Panc1 (cell line): ENCODE results near the gene EREG. TPM values are rescaled to one million over a fixed set of nuclear protein-coding genes. Genes with fewer than 3 reads are reported as not detected.

Experiments
- ATAC-seq: fragments of 200-7000 bp; cut with Tn5 transposase; 2 replicates; pipeline ENCODE4 v1.9.1; 2020; ENCODE audit warnings: mild to moderate bottlenecking, moderate library complexity
- BruUV-seq: library from RNA; stranded (reverse); fragments of 400-500 nt; replicated peaks from 2 replicates; lab custom pipeline; 2021; lab: Mats Ljungman, UMichigan
- CTCF ChIA-PET: fragments of 300-600 bp; sonication (Branson Sonifier 250); formaldehyde crosslinking; loops from one replicate; lab custom pipeline; 2022; ENCODE audit warnings: antibody characterized with exemption; lab: Charles Lee
- POLR2A ChIA-PET: fragments of 300-600 bp; sonication (Branson Sonifier 250); formaldehyde crosslinking; loops from one replicate; lab custom pipeline; 2022; ENCODE audit warnings: antibody characterized with exemption; lab: Charles Lee
- DNase-seq: peaks from one replicate; pipeline ENCODE4 v3.0.0-alpha.2; 2010; ENCODE audit warnings: low read depth, low spot score
- H3K27ac ChIP-seq: 2 replicates; pipeline ENCODE4 v1.5.1; 2011; ENCODE audit warnings: mild to moderate bottlenecking, low read length, inconsistent platforms
- H3K27me3 ChIP-seq: fragments of 200-500 bp; sonication (Bioruptor generic); 2 replicates; pipeline ENCODE4 v1.6.0; 2014; ENCODE audit warnings: low read length, inconsistent platforms; ENCODE audit not compliant: control insufficient read depth, insufficient read depth
- H3K36me3 ChIP-seq: fragments of 200-500 bp; sonication (Bioruptor generic); 2 replicates; pipeline ENCODE4 v1.5.1; 2014; ENCODE audit warnings: inconsistent platforms, mild to moderate bottlenecking, low read length, moderate library complexity; ENCODE audit not compliant: control insufficient read depth, insufficient read depth
- H3K4me1 ChIP-seq: 2 replicates; pipeline ENCODE4 v1.5.1; 2011; ENCODE audit warnings: inconsistent platforms, mild to moderate bottlenecking, low read length, moderate library complexity; ENCODE audit not compliant: control insufficient read depth, insufficient read depth
- H3K4me3 ChIP-seq, 2 experiments: 2 replicates each; pipeline ENCODE4 v1.5.1; 2011 to 2012; ENCODE audit warnings: low read depth in 2 of 2, low read length in 2 of 2, mild to moderate bottlenecking in 2 of 2, inconsistent platforms in 1 of 2, moderate library complexity in 1 of 2
- H3K9me3 ChIP-seq: fragments of 200-500 bp; sonication (Bioruptor generic); 2 replicates; pipeline ENCODE4 v1.5.1; 2014; ENCODE audit warnings: low read depth, mild to moderate bottlenecking, inconsistent platforms, low read length, moderate library complexity; ENCODE audit not compliant: control insufficient read depth, insufficient read depth
- POLR2AphosphoS5 ChIP-seq: IDR thresholded peaks from 2 replicates; pipeline ENCODE4 v1.6.1; 2012; ENCODE audit warnings: mild to moderate bottlenecking, low read depth, low read length, moderate library complexity
- SIN3A ChIP-seq: IDR thresholded peaks from 2 replicates; pipeline ENCODE4 v1.6.1; 2012; ENCODE audit warnings: low read depth, mild to moderate bottlenecking, low read length, moderate library complexity, borderline replicate concordance; ENCODE audit not compliant: insufficient read depth
- TCF7L2 ChIP-seq: IDR thresholded peaks from 2 replicates; pipeline ENCODE4 v1.6.1; 2011; ENCODE audit warnings: mild to moderate bottlenecking, low read depth, low read length, inconsistent platforms
- in situ Hi-C: cut with HindIII; loops from 2 replicates; pipeline ENCODE4 v1.10.0; 2016; ENCODE audit warnings: low sequenced_read_pairs, low pct_unique_long_range_greater_than_20kb
- intact Hi-C: fragments of 100-400 bp; cut with micrococcal nuclease; formaldehyde crosslinking; loops from one replicate; pipeline ENCODE4 v1.10.0; 2022; ENCODE audit not compliant: unreplicated experiment
- total RNA-seq: library from RNA; stranded (reverse); gene quantifications from one replicate; pipeline ENCODE4 v1.2.1, GENCODE V29; 2021; ENCODE audit not compliant: unreplicated experiment
- TF ChIP-seq, protein P1 (sequence below): fragments of 450-650 bp; IDR thresholded peaks from 2 replicates; pipeline ENCODE4 v1.5.1; 2017; ENCODE audit warnings: mild to moderate bottlenecking
- TF ChIP-seq, protein P2 (sequence below), 2 experiments: IDR thresholded peaks; 2 replicates each; pipeline ENCODE4 v1.6.1; 2011 to 2012; ENCODE audit warnings: low read depth in 2 of 2, control low read depth in 1 of 2, low read length in 1 of 2, mild to moderate bottlenecking in 1 of 2, moderate library complexity in 1 of 2; ENCODE audit not compliant: insufficient read depth in 1 of 2

Gene EREG
- total RNA-seq, 1 experiment from 2014 or later, result 2.1 TPM

- intact Hi-C loops, result no loop called here
- CTCF ChIA-PET, result no interaction called here
- Histone ChIP-seq H3K4me1 (no peaks in the 10 kb centered on the region), H3K9me3 (no peaks in the 10 kb centered on the region), H3K27me3 (no peaks in the 10 kb centered on the region), H3K27ac (no peak overlapping the region), H3K4me3 (no peak overlapping the region), H3K36me3 (no peaks in the 10 kb centered on the region)
- TF ChIP-seq TCF7L2, result no peak
- no peak for TF ChIP-seq POLR2AphosphoS5
- TF ChIP-seq, protein P1, sequence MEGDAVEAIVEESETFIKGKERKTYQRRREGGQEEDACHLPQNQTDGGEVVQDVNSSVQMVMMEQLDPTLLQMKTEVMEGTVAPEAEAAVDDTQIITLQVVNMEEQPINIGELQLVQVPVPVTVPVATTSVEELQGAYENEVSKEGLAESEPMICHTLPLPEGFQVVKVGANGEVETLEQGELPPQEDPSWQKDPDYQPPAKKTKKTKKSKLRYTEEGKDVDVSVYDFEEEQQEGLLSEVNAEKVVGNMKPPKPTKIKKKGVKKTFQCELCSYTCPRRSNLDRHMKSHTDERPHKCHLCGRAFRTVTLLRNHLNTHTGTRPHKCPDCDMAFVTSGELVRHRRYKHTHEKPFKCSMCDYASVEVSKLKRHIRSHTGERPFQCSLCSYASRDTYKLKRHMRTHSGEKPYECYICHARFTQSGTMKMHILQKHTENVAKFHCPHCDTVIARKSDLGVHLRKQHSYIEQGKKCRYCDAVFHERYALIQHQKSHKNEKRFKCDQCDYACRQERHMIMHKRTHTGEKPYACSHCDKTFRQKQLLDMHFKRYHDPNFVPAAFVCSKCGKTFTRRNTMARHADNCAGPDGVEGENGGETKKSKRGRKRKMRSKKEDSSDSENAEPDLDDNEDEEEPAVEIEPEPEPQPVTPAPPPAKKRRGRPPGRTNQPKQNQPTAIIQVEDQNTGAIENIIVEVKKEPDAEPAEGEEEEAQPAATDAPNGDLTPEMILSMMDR, result no peak
- no peak for TF ChIP-seq SIN3A
- TF ChIP-seq, protein P2, sequence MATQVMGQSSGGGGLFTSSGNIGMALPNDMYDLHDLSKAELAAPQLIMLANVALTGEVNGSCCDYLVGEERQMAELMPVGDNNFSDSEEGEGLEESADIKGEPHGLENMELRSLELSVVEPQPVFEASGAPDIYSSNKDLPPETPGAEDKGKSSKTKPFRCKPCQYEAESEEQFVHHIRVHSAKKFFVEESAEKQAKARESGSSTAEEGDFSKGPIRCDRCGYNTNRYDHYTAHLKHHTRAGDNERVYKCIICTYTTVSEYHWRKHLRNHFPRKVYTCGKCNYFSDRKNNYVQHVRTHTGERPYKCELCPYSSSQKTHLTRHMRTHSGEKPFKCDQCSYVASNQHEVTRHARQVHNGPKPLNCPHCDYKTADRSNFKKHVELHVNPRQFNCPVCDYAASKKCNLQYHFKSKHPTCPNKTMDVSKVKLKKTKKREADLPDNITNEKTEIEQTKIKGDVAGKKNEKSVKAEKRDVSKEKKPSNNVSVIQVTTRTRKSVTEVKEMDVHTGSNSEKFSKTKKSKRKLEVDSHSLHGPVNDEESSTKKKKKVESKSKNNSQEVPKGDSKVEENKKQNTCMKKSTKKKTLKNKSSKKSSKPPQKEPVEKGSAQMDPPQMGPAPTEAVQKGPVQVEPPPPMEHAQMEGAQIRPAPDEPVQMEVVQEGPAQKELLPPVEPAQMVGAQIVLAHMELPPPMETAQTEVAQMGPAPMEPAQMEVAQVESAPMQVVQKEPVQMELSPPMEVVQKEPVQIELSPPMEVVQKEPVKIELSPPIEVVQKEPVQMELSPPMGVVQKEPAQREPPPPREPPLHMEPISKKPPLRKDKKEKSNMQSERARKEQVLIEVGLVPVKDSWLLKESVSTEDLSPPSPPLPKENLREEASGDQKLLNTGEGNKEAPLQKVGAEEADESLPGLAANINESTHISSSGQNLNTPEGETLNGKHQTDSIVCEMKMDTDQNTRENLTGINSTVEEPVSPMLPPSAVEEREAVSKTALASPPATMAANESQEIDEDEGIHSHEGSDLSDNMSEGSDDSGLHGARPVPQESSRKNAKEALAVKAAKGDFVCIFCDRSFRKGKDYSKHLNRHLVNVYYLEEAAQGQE (IDR thresholded peaks at IDR 0.05; ENCODE audit: insufficient read depth in 1 of 2, low read depth in 2 of 2, low read length in 1 of 2), result no peak
- no TSS peak for BruUV-seq
- DNase-seq, result no peak
- in situ Hi-C loops, result no loop called here
- POLR2A ChIA-PET, result no interaction called here
- ATAC-seq, result no peak
These were observed 27.0 kb downstream of the EREG start for GRCh38 chr4:74391890-74392475.

DNA sequence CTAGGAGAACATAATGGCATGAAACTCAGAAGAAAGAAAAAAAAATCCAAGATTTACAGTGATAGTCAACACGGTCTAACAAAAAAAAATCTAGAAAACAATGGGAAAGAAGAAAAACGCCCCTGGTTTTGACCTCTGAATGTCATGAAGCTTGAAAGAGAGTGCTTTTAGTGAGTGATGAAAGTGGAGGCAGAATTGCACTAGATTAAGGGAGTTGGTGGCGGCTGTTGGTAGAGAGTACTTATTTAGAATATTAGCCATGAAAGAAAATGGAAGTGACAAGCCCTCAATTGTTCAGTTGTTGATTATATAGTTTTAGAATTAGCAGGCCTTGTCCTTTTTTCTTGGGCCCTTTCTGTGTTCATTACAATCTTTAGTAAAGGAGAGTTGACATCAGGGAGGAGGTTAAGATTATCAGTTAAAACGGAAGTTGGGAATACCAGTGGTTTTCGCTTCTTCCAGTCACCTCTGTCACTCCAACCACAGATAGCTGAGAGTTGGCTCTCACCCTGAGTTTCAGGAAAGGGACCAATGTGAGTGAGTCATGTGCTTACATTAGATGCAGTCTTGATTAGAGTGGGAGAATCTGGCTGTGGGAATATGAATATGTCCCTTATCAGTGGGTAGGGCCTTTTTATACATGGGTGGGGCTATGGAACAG lies 29.7 kb downstream of the EREG start:
- H3K4me1 ChIP-seq, result no peaks in the 10 kb centered on the region
- BruUV-seq, result no TSS peak
- H3K4me3 ChIP-seq, result no peak overlapping the region
- H3K27me3 ChIP-seq, result no peaks in the 10 kb centered on the region
- no peak overlapping the region for H3K27ac ChIP-seq
- TF ChIP-seq SIN3A (no peak), POLR2AphosphoS5 (no peak), TCF7L2 (no peak)
- TF ChIP-seq, protein P1, result no peak
- TF ChIP-seq, protein P2 (IDR thresholded peaks at IDR 0.05; ENCODE audit: insufficient read depth in 1 of 2, low read depth in 2 of 2, low read length in 1 of 2), result no peak
- no peaks in the 10 kb centered on the region for H3K9me3 ChIP-seq
- intact Hi-C loops, result no loop called here
- in situ Hi-C loops, result no loop called here
- no peaks in the 10 kb centered on the region for H3K36me3 ChIP-seq
- DNase-seq (no peak), ATAC-seq (no peak)
- POLR2A ChIA-PET, result no interaction called here
- CTCF ChIA-PET, result no interaction called here
